ENCODE results near the gene RBFOX2. TPM values are rescaled to one million over a fixed set of nuclear protein-coding genes. Genes with fewer than 3 reads are reported as not detected.

Gene RBFOX2
- total and polyA plus RNA-seq, 2 experiments from 2014 or later = 88.8 to 131 TPM

GRCh38 chr22:35950262-35950661 is 78.4 kb downstream of the RBFOX2 start:
- Histone ChIP-seq H3K27me3 (ENCODE audit: insufficient read depth) (no peaks in the 10 kb centered on the region), H3F3A (replicated peaks; ENCODE audit: low read depth) (no peaks in the 10 kb centered on the region), H3K4me3 (no peak overlapping the region), H2AFZ (no peak overlapping the region), H4K20me1 (replicated peaks; ENCODE audit: insufficient read depth) (peaks cover 7% of the 10 kb centered on the region; the same call in 1 of the 2 replicates), H3K4me2 (no peak overlapping the region), H3K9me2 (ENCODE audit: insufficient read depth) (no peaks in the 10 kb centered on the region), H3K79me2 (replicated peaks; ENCODE audit: insufficient read depth) (peaks cover 51% of the 10 kb centered on the region), H3K27ac (ENCODE audit: low read depth) (0 out of 2 replicates have a peak overlapping the region, but pooled peaks have one; percentile 27), H3K36me3 (ENCODE audit: insufficient read depth) (no peaks in the 10 kb centered on the region), H3K4me1 (ENCODE audit: insufficient read depth) (no peaks in the 10 kb centered on the region)
- ATAC-seq = peak; percentile 86
- Mint-ChIP-seq H3K36me3 (ENCODE audit: low read depth) (no peaks in the 10 kb centered on the region), H3K27me3 (ENCODE audit: insufficient read depth, low read depth, poor library complexity) (no peaks in the 10 kb centered on the region), H3K4me1 (peaks cover 7% of the 10 kb centered on the region; the same call in 2 of the 3 replicates), H3K27ac (no peak overlapping the region), H3K4me3 (no peak overlapping the region), H3K9me3 (no peaks in the 10 kb centered on the region)
- DNase-seq (ENCODE audit: low spot score) = peak; percentile 48
- no peak for TF ChIP-seq STAT1 (IDR thresholded peaks at IDR 0.05; ENCODE audit: unreplicated experiment)
- peak; percentile 59 for TF ChIP-seq REST (IDR thresholded peaks at IDR 0.05; ENCODE audit: unreplicated experiment)

- peaks cover 51% of the 10 kb centered on the region for H3K79me2 ChIP-seq (replicated peaks; ENCODE audit: insufficient read depth)
- H3K27ac ChIP-seq (ENCODE audit: low read depth) = no peak overlapping the region
- DNase-seq (ENCODE audit: low spot score) = no peak
- no peaks in the 10 kb centered on the region for H3K9me2 ChIP-seq (ENCODE audit: insufficient read depth)
- ATAC-seq = no peak
- no peaks in the 10 kb centered on the region for H3K36me3 ChIP-seq (ENCODE audit: insufficient read depth)
- H2AFZ ChIP-seq = no peak overlapping the region
- Mint-ChIP-seq H3K27ac (no peak overlapping the region), H3K9me3 (no peaks in the 10 kb centered on the region), H3K4me1 (peaks cover 3% of the 10 kb centered on the region; the same call in 1 of the 3 replicates), H3K36me3 (ENCODE audit: low read depth) (no peaks in the 10 kb centered on the region), H3K27me3 (ENCODE audit: insufficient read depth, low read depth, poor library complexity) (no peaks in the 10 kb centered on the region), H3K4me3 (no peak overlapping the region)
- H3K4me2 ChIP-seq = no peak overlapping the region
- no peaks in the 10 kb centered on the region for H3K27me3 ChIP-seq (ENCODE audit: insufficient read depth)
- peaks cover 7% of the 10 kb centered on the region; the same call in 1 of the 2 replicates for H4K20me1 ChIP-seq (replicated peaks; ENCODE audit: insufficient read depth)
- TF ChIP-seq POLR2AphosphoS5 (IDR thresholded peaks at IDR 0.05; ENCODE audit: low read depth) (no peak), REST (IDR thresholded peaks at IDR 0.05; ENCODE audit: unreplicated experiment) (no peak), NANOG (IDR thresholded peaks at IDR 0.05; ENCODE audit: borderline replicate concordance) (no peak), JUNB (IDR thresholded peaks at IDR 0.05; ENCODE audit: unreplicated experiment) (no peak), ZNF462 (CRISPR knock-in tag; IDR thresholded peaks at IDR 0.05) (no peak), ZNF114 (CRISPR knock-in tag; IDR thresholded peaks at IDR 0.05) (no peak), STAT1 (IDR thresholded peaks at IDR 0.05; ENCODE audit: unreplicated experiment) (no peak)
- H3K4me3 ChIP-seq = no peak overlapping the region
- no peaks in the 10 kb centered on the region for H3F3A ChIP-seq (replicated peaks; ENCODE audit: low read depth)
- H3K4me1 ChIP-seq (ENCODE audit: insufficient read depth) = no peaks in the 10 kb centered on the region
Measured at GRCh38 chr22:35949243-35949642, 79.4 kb downstream of the RBFOX2 start.

All from GM23338 (cell line).